Liver (tissue), 3 donors: ENCODE measurements around the gene NOL11.

Experiments used
- ATF3 ChIP-seq: IDR thresholded peaks from 2 replicates; pipeline ENCODE4 v1.6.1; 2016; ENCODE audit warnings: antibody characterized with exemption
- CTCF ChIP-seq: fragments of 150-350 bp; IDR thresholded peaks from 2 replicates; pipeline ENCODE4 v1.5.1; 2017; ENCODE audit warnings: improper control_type of control experiment, low read depth, low read length; ENCODE audit not compliant: missing input control
- GABPA ChIP-seq, 2 donors: IDR thresholded peaks in 1 of 2; conservative IDR thresholded peaks in 1 of 2; 2 replicates each; pipeline ENCODE4 v1.6.1; 2016; ENCODE audit warnings: antibody characterized with exemption in 2 of 2, mild to moderate bottlenecking in 1 of 2, moderate library complexity in 1 of 2
- RAD21 ChIP-seq, 2 donors: IDR thresholded peaks; 2 replicates each; pipeline ENCODE4 v1.6.1; 2016; ENCODE audit warnings: antibody characterized with exemption in 2 of 2, mild to moderate bottlenecking in 2 of 2
- donor health status: healthy.
- donor health status: healthy.

GRCh38 chr17:67737145-67737544 lies 19.4 kb downstream of the NOL11 start:
- TF ChIP-seq RAD21 (IDR thresholded peaks at IDR 0.05): no peak
- no peak for TF ChIP-seq CTCF
- no peak for TF ChIP-seq GABPA (IDR thresholded peaks at IDR 0.05 in 1 of 2, conservative IDR thresholded peaks at IDR 0.05 in 1 of 2)
- no peak for TF ChIP-seq ATF3
